Natural killer cell (primary cell): ENCODE results near the gene TCN2. TPM values are rescaled to one million over a fixed set of nuclear protein-coding genes. Genes with fewer than 3 reads are reported as not detected.

ENCODE experiments used
- ATAC-seq, 3 donors: fragments of 150-1000 bp in 2 of 3; fragments of 200-7000 bp in 1 of 3; cut with Tn5 transposase; 1 replicate in 1 of 3; 2 replicates in 2 of 3; pipeline ENCODE4 v1.10.0; 2021; ENCODE audit warnings: mild to moderate bottlenecking in 2 of 3, moderate library complexity in 2 of 3
- DNase-seq, 2 donors: peaks; one replicate each; pipeline versions ENCODE4 v3.0.0 to v3.0.0-alpha.2; 2013 to 2021; ENCODE audit warnings: mixed read lengths in 1 of 2
- H3K27ac ChIP-seq: one replicate; pipeline ENCODE4 v1.5.1; 2013; ENCODE audit warnings: mild to moderate bottlenecking, low read length
- H3K27me3 ChIP-seq: one replicate; pipeline ENCODE4 v1.6.1; 2013; ENCODE audit warnings: low read length; ENCODE audit not compliant: control insufficient read depth, insufficient read depth
- H3K36me3 ChIP-seq: one replicate; pipeline ENCODE4 v1.6.1; 2013; ENCODE audit warnings: low read length; ENCODE audit not compliant: control insufficient read depth, insufficient read depth
- H3K4me1 ChIP-seq: one replicate; pipeline ENCODE4 v1.6.1; 2013; ENCODE audit warnings: low read length; ENCODE audit not compliant: control insufficient read depth, insufficient read depth
- H3K4me3 ChIP-seq: one replicate; pipeline ENCODE4 v1.5.1; 2013; ENCODE audit warnings: low read length
- H3K9me3 ChIP-seq: one replicate; pipeline ENCODE4 v1.6.1; 2013; ENCODE audit warnings: low read length; ENCODE audit not compliant: control insufficient read depth, insufficient read depth
- H3K27ac Mint-ChIP-seq, 2 donors: one replicate each; pipeline ENCODE4 v1.8.0; 2022; ENCODE audit warnings: mild to moderate bottlenecking in 2 of 2, mixed read lengths in 2 of 2, moderate library complexity in 1 of 2
- H3K27me3 Mint-ChIP-seq, 2 donors: one replicate each; pipeline ENCODE4 v1.8.0; 2022; ENCODE audit warnings: low read depth in 2 of 2, mixed read lengths in 2 of 2
- H3K36me3 Mint-ChIP-seq: one replicate; pipeline ENCODE4 v1.8.0; 2022; ENCODE audit warnings: mixed read lengths
- H3K4me1 Mint-ChIP-seq, 2 donors: one replicate each; pipeline ENCODE4 v1.8.0; 2022; ENCODE audit warnings: mixed read lengths in 2 of 2
- H3K4me3 Mint-ChIP-seq: one replicate; pipeline ENCODE4 v1.8.0; 2022; ENCODE audit warnings: mild to moderate bottlenecking, moderate library complexity, mixed read lengths
- H3K9me3 Mint-ChIP-seq, 2 donors: one replicate each; pipeline ENCODE4 v1.8.0; 2022; ENCODE audit warnings: mixed read lengths in 2 of 2
- CTCF ChIP-seq: fragments of 200-600 bp; IDR thresholded peaks from one replicate; pipeline ENCODE4 v1.8.0; 2022; ENCODE audit warnings: antibody characterized with exemption
- WGBS: methylation state at CpG from one replicate; pipeline ENCODE4 v1.1.7; 2013; ENCODE audit warnings: missing lambda C conversion rate; ENCODE audit not compliant: insufficient coverage; 5-methylcytosine and 5-hydroxymethylcytosine counted together
- intact Hi-C: fragments of 100-400 bp; cut with micrococcal nuclease; formaldehyde crosslinking; loops from one replicate; pipeline ENCODE4 v1.14.2; 2022
- total RNA-seq, 4 donors: library from RNA; stranded (reverse); fragments of 120-200 nt in 1 of 4; gene quantifications; one replicate each; pipeline versions ENCODE4 v1.2.3 to v1.2.4, GENCODE V29; 2013 to 2022

Gene TCN2
- total RNA-seq, 3 donors from 2014 or later (not counting 1 experiment from before 2014, with no cell fraction given): 0.42 to 1.2 (median 0.95) TPM

- H3K4me1 Mint-ChIP-seq: no peaks in the 10 kb centered on the region
- H3K36me3 Mint-ChIP-seq: no peaks in the 10 kb centered on the region
- no peak for TF ChIP-seq CTCF
- ATAC-seq (no peak), DNase-seq (no peak)
- no peaks in the 10 kb centered on the region for H3K4me1 ChIP-seq
- intact Hi-C loops: no loop called here
- H3K9me3 ChIP-seq: no peaks in the 10 kb centered on the region
- H3K9me3 Mint-ChIP-seq: no peaks in the 10 kb centered on the region
- H3K27ac Mint-ChIP-seq: no peak overlapping the region
- H3K36me3 ChIP-seq: no peaks in the 10 kb centered on the region
- 74% methylated on average over 10 of the region's 10 CpGs for WGBS
- H3K4me3 ChIP-seq: no peak overlapping the region
- no peak overlapping the region for H3K4me3 Mint-ChIP-seq
- no peaks in the 10 kb centered on the region for H3K27me3 ChIP-seq
- H3K27me3 Mint-ChIP-seq: no peaks in the 10 kb centered on the region
- no peak overlapping the region for H3K27ac ChIP-seq
These were observed 45.4 kb upstream of the TCN2 start for GRCh38 chr22:30561402-30562189.

DNA sequence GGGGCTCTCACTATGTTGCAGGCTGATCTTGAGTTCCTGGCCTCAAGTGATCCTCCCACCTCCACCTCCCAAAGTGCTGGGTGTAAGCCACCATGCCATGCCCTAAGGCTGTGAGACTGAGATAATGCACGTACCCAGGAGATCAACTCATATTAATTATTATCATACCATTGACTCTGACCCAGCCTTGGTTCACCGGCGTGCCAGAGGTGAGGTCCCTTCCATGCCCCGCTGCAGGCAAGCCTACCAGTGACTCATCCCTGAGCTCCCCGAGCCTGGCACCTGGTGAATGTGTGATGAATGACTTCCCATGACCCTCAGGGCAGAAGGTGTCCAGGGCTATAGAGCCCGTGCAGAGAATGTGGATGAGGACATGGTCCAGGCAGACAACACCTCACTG lies 44.6 kb upstream of the TCN2 start:
- intact Hi-C loops: no loop called here
- H3K36me3 ChIP-seq: no peaks in the 10 kb centered on the region
- Mint-ChIP-seq H3K27ac (no peak overlapping the region), H3K4me3 (no peak overlapping the region), H3K36me3 (no peaks in the 10 kb centered on the region), H3K27me3 (no peaks in the 10 kb centered on the region), H3K9me3 (no peaks in the 10 kb centered on the region), H3K4me1 (no peaks in the 10 kb centered on the region)
- no peaks in the 10 kb centered on the region for H3K4me1 ChIP-seq
- no peaks in the 10 kb centered on the region for H3K9me3 ChIP-seq
- no peaks in the 10 kb centered on the region for H3K27me3 ChIP-seq
- ATAC-seq (no peak), DNase-seq (no peak)
- 87% methylated on average over 6 of the region's 6 CpGs for WGBS
- no peak overlapping the region for H3K4me3 ChIP-seq
- no peak overlapping the region for H3K27ac ChIP-seq
- TF ChIP-seq CTCF: no peak

- Mint-ChIP-seq H3K36me3 (no peaks in the 10 kb centered on the region), H3K4me1 (no peaks in the 10 kb centered on the region), H3K27ac (no peak overlapping the region), H3K9me3 (no peaks in the 10 kb centered on the region), H3K27me3 (peaks cover 0 to 3% of the 10 kb centered on the region in 2 donors), H3K4me3 (no peak overlapping the region)
- Histone ChIP-seq H3K4me3 (no peak overlapping the region), H3K36me3 (no peaks in the 10 kb centered on the region), H3K9me3 (no peaks in the 10 kb centered on the region), H3K27me3 (no peaks in the 10 kb centered on the region), H3K4me1 (no peaks in the 10 kb centered on the region), H3K27ac (no peak overlapping the region)
- intact Hi-C loops: no loop called here
- no peak for TF ChIP-seq CTCF
- WGBS: 85% methylated on average over 8 of the region's 8 CpGs
- no peak for DNase-seq
- ATAC-seq: no peak
These were observed 42.8 kb upstream of the TCN2 start for GRCh38 chr22:30564045-30564760.
